Body of pancreas (tissue), 4 donors: ENCODE measurements around the gene IPO11.

Source experiments
- POLR2A ChIP-seq, 3 donors: fragments of 450-650 bp; IDR thresholded peaks; one replicate each; pipeline ENCODE4 v1.6.1; 2016; ENCODE audit warnings: antibody characterized with exemption in 3 of 3, mild to moderate bottlenecking in 2 of 3
- TF ChIP-seq, protein P1 (sequence below), 7 experiments: fragments of 450-650 bp in 4 of 7; fragments of 200-600 bp in 3 of 7; sonication (generic) in 3 of 7; IDR thresholded peaks; one replicate each; pipeline ENCODE4 v1.5.1; 2016 to 2019; ENCODE audit warnings: antibody characterized with exemption in 7 of 7

DNA sequence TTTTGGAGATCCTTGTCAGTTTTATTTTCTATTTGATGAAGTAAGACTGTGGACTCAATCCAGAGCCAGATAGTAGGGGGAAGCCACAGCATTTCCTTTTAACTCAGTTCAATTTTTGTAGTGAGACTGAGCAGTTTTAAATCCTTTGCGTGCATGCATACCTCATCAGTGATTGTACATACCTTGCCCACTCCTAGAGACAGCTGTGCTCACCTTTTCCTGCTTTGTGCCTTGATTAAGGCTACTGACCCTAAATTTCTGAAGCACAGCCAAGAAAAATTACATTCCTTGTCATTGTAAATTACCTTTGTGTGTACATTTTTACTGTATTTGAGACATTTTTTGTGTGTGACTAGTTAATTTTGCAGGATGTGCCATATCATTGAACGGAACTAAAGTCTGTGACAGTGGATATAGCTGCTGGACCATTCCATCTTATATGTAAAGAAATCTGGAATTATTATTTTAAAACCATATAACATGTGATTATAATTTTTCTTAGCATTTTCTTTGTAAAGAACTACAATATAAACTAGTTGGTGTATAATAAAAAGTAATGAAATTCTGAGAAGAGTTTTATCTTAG lies 26.7 kb upstream of the IPO11 start:
- no peak for TF ChIP-seq POLR2A (IDR thresholded peaks at IDR 0.05)
- TF ChIP-seq, protein P1, sequence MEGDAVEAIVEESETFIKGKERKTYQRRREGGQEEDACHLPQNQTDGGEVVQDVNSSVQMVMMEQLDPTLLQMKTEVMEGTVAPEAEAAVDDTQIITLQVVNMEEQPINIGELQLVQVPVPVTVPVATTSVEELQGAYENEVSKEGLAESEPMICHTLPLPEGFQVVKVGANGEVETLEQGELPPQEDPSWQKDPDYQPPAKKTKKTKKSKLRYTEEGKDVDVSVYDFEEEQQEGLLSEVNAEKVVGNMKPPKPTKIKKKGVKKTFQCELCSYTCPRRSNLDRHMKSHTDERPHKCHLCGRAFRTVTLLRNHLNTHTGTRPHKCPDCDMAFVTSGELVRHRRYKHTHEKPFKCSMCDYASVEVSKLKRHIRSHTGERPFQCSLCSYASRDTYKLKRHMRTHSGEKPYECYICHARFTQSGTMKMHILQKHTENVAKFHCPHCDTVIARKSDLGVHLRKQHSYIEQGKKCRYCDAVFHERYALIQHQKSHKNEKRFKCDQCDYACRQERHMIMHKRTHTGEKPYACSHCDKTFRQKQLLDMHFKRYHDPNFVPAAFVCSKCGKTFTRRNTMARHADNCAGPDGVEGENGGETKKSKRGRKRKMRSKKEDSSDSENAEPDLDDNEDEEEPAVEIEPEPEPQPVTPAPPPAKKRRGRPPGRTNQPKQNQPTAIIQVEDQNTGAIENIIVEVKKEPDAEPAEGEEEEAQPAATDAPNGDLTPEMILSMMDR (IDR thresholded peaks at IDR 0.05), result no peak
